ENCODE data around the gene RPL39L. TPM values are rescaled to one million over a fixed set of nuclear protein-coding genes. Genes with fewer than 3 reads are reported as not detected.
"Not testable (repeated sequence)": the region's sequence is repeated elsewhere in the genome, so short reads cannot be mapped to it uniquely, and the experiment has no call there.

RPL39L gene
- total RNA-seq, 1 donor from 2014 or later: 32.2 TPM

- peak; percentile 1 for TF ChIP-seq CTCF (conservative IDR thresholded peaks at IDR 0.05)
- Mint-ChIP-seq H3K9me3 (peaks cover 19% of the 10 kb centered on the region), H3K27ac (ENCODE audit: unreplicated experiment) (peak overlapping the region; percentile 94), H3K4me3 (peak overlapping the region; percentile 91), H3K27me3 (ENCODE audit: low read depth) (peaks cover 6% of the 10 kb centered on the region), H3K4me1 (peaks cover 17% of the 10 kb centered on the region), H3K36me3 (ENCODE audit: low read depth) (peaks cover 23% of the 10 kb centered on the region)
- DNase-seq (ENCODE audit: low read depth, low spot score): no peak
Observed at GRCh38 chr3:187139895-187140253, 578 bp upstream of the RPL39L start.

- Mint-ChIP-seq H3K27me3 (ENCODE audit: low read depth) (peaks cover 2% of the 10 kb centered on the region), H3K36me3 (ENCODE audit: low read depth) (peaks cover 37% of the 10 kb centered on the region), H3K4me1 (peaks cover 17% of the 10 kb centered on the region), H3K27ac (ENCODE audit: unreplicated experiment) (no peak overlapping the region), H3K9me3 (peaks cover 13% of the 10 kb centered on the region), H3K4me3 (no peak overlapping the region)
- TF ChIP-seq CTCF (conservative IDR thresholded peaks at IDR 0.05): no peak
- no peak for DNase-seq (ENCODE audit: low read depth, low spot score)
Observed at GRCh38 chr3:187136936-187137335, 2.4 kb downstream of the RPL39L start.

DNA sequence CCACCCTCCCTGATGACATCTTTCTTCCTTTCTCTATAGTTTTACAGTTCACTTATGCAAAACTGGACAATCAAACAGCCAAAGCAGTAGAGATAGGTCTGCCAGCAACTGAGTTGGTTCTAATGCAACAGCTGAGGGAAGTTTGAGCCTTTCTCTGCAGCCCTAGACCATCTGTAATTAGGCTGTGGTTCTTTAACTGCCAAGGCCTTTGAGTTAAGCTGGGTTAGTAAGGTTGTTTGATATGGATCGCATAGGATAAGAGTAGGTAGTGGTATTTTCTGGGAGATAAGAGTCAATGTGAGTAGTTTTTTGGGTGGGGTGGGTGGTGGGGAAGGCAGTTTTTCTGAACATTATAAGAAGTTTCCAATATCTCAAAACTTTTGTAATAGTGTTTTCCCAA lies 3.0 kb downstream of the RPL39L start:
- Mint-ChIP-seq H3K9me3 (peaks cover 13% of the 10 kb centered on the region), H3K4me1 (peaks cover 17% of the 10 kb centered on the region), H3K27me3 (ENCODE audit: low read depth) (no peaks in the 10 kb centered on the region), H3K27ac (ENCODE audit: unreplicated experiment) (no peak overlapping the region), H3K4me3 (peak overlapping the region; percentile 47), H3K36me3 (ENCODE audit: low read depth) (peaks cover 40% of the 10 kb centered on the region)
- DNase-seq (ENCODE audit: low read depth, low spot score): no peak
- TF ChIP-seq CTCF (conservative IDR thresholded peaks at IDR 0.05): no peak

- not testable (repeated sequence) for H3K4me3 Mint-ChIP-seq; H3K27me3 Mint-ChIP-seq (ENCODE audit: low read depth); DNase-seq (ENCODE audit: low read depth, low spot score); H3K27ac Mint-ChIP-seq (ENCODE audit: unreplicated experiment)
- Mint-ChIP-seq H3K9me3 (peaks cover 13% of the 10 kb centered on the region), H3K4me1 (peaks cover 17% of the 10 kb centered on the region), H3K36me3 (ENCODE audit: low read depth) (peaks cover 49% of the 10 kb centered on the region)
Observed at GRCh38 chr3:187135172-187135690, 4.1 kb downstream of the RPL39L start.

DNA sequence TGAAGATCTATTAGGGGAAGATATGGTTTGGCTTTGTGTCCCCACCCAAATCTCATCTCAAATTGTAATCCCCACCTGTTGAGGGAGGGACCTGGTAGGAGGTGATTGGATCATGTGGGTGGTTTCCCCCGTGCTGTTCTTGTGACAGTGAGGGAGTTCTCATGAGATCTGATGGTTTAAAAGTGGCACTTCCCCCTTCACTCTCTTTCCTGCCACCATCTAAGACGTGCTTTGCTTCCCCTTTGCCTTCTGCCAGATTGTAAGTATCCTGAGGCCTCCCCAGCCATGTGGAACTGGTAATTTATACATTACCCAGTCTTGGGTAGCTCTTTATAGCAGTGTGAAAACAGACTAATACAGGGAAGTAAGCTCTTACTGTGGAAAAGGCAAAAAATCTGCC lies 6.1 kb downstream of the RPL39L start:
- DNase-seq (ENCODE audit: low read depth, low spot score); H3K27me3 Mint-ChIP-seq (ENCODE audit: low read depth); H3K4me3 Mint-ChIP-seq; H3K9me3 Mint-ChIP-seq; H3K4me1 Mint-ChIP-seq: not testable (repeated sequence)
- Mint-ChIP-seq H3K36me3 (ENCODE audit: low read depth) (peaks cover 61% of the 10 kb centered on the region), H3K27ac (ENCODE audit: unreplicated experiment) (peak overlapping the region; percentile 20)

GRCh38 chr3:187132666-187133065 lies 6.6 kb downstream of the RPL39L start:
- no peak for DNase-seq (ENCODE audit: low read depth, low spot score)
- Mint-ChIP-seq H3K4me3 (no peak overlapping the region), H3K36me3 (ENCODE audit: low read depth) (peaks cover 60% of the 10 kb centered on the region), H3K4me1 (peaks cover 5% of the 10 kb centered on the region), H3K27ac (ENCODE audit: unreplicated experiment) (peak overlapping the region; percentile 20), H3K9me3 (peaks cover 9% of the 10 kb centered on the region), H3K27me3 (ENCODE audit: low read depth) (no peaks in the 10 kb centered on the region)
- no peak for TF ChIP-seq CTCF (conservative IDR thresholded peaks at IDR 0.05)

- no peak overlapping the region for H3K4me3 Mint-ChIP-seq
- no peaks in the 10 kb centered on the region for H3K27me3 Mint-ChIP-seq (ENCODE audit: low read depth)
- H3K4me1 Mint-ChIP-seq: peaks cover 5% of the 10 kb centered on the region
- no peak for DNase-seq (ENCODE audit: low read depth, low spot score)
- peaks cover 60% of the 10 kb centered on the region for H3K36me3 Mint-ChIP-seq (ENCODE audit: low read depth)
- peaks cover 10% of the 10 kb centered on the region for H3K9me3 Mint-ChIP-seq
- no peak overlapping the region for H3K27ac Mint-ChIP-seq (ENCODE audit: unreplicated experiment)
- no peak for TF ChIP-seq CTCF (conservative IDR thresholded peaks at IDR 0.05)
Observed at GRCh38 chr3:187131981-187132380, 7.3 kb downstream of the RPL39L start.
